HG02970 (cell line): ENCODE data around the gene RIPPLY3.

ENCODE experiments used
- ATAC-seq: cut with Tn5 transposase; IDR thresholded peaks from one replicate; pipeline ENCODE4 v1.9.1; 2021; ENCODE audit warnings: mild to moderate bottlenecking, moderate library complexity, moderate number of reproducible peaks; ENCODE audit not compliant: unreplicated experiment, low FRiP score

RIPPLY3 gene

GRCh38 chr21:37055271-37055855 lies 48.9 kb downstream of the RIPPLY3 start:
- ATAC-seq, result no peak

GRCh38 chr21:37057614-37058013 lies 51.1 kb downstream of the RIPPLY3 start:
- no peak for ATAC-seq

GRCh38 chr21:37058261-37058660 lies 51.8 kb downstream of the RIPPLY3 start:
- no peak for ATAC-seq

- no peak for ATAC-seq
These were observed 52.7 kb downstream of the RIPPLY3 start for GRCh38 chr21:37059181-37059580.

GRCh38 chr21:37060296-37060695 lies 53.8 kb downstream of the RIPPLY3 start:
- ATAC-seq, result no peak

- ATAC-seq, result no peak
These were observed 55.6 kb downstream of the RIPPLY3 start for GRCh38 chr21:37061926-37062592.

GRCh38 chr21:37062593-37062935 lies 56.1 kb downstream of the RIPPLY3 start:
- ATAC-seq, result no peak

GRCh38 chr21:37063433-37063832 lies 56.9 kb downstream of the RIPPLY3 start:
- no peak for ATAC-seq

GRCh38 chr21:37064841-37065240 lies 58.3 kb downstream of the RIPPLY3 start:
- ATAC-seq, result no peak

- no peak for ATAC-seq
These were observed 59.2 kb downstream of the RIPPLY3 start for GRCh38 chr21:37065561-37066177.
